Fibroblast of mammary gland (primary cell): ENCODE data around the gene LRRC8D.

Source experiments
- DNase-seq: peaks from one replicate; pipeline ENCODE4 v3.0.0-alpha.2; 2010; ENCODE audit warnings: low read depth
- H3K4me3 ChIP-seq: 2 replicates; pipeline ENCODE4 v1.5.1; 2011; ENCODE audit warnings: low read depth, mild to moderate bottlenecking, low read length, moderate library complexity; ENCODE audit not compliant: control insufficient read depth
- TF ChIP-seq, protein P1 (sequence below): conservative IDR thresholded peaks from 2 replicates; pipeline ENCODE4 v1.5.1; 2011; ENCODE audit warnings: low read depth, low read length, inconsistent platforms; ENCODE audit not compliant: control insufficient read depth, insufficient read depth

LRRC8D gene

DNA sequence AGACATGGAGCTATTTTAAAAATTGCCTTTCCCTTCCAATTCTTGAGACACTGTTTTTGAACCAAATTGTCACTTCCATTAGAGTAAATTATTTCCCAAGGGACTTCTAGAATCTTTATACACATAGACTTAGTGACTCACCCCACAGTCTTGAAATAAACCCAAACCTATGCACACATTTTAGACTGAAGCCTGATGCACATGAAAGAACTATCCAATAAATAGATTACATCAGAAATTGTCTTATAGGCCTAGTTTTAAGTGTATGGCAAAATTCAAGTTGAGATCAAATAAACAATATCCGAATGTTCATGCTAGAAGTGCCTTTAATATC lies 141.9 kb downstream of the LRRC8D start:
- DNase-seq = peak; percentile 26
- TF ChIP-seq, protein P1, sequence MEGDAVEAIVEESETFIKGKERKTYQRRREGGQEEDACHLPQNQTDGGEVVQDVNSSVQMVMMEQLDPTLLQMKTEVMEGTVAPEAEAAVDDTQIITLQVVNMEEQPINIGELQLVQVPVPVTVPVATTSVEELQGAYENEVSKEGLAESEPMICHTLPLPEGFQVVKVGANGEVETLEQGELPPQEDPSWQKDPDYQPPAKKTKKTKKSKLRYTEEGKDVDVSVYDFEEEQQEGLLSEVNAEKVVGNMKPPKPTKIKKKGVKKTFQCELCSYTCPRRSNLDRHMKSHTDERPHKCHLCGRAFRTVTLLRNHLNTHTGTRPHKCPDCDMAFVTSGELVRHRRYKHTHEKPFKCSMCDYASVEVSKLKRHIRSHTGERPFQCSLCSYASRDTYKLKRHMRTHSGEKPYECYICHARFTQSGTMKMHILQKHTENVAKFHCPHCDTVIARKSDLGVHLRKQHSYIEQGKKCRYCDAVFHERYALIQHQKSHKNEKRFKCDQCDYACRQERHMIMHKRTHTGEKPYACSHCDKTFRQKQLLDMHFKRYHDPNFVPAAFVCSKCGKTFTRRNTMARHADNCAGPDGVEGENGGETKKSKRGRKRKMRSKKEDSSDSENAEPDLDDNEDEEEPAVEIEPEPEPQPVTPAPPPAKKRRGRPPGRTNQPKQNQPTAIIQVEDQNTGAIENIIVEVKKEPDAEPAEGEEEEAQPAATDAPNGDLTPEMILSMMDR = no peak
- H3K4me3 ChIP-seq = no peak overlapping the region

DNA sequence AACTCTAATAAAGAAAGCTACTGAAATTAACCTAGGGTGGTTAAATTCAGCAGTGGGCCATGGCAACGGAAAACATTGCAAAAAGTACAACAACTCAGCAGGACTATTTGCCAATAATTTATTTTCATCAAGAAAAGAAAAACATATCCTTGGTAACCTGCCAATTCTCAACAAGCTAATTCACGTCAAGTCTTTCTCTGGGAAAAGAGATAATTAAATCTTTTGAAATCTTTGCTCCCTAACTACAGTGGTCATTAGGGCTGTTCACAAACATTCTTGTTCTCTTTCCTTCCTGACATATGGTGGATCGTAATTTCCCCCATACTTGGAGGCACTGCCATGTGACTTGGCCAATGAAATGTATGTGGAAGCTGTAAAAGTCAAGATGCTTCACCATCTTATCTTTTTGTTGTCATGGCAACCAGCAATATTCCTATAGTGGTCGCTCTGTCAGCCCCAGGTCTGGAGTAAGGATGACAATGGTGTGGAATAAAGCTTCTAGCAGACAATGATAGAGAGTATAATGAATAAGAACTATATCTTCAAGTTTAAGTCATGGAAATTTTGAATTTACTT lies 144.4 kb downstream of the LRRC8D start:
- H3K4me3 ChIP-seq = no peak overlapping the region
- no peak for DNase-seq
- TF ChIP-seq, protein P1 = no peak

DNA sequence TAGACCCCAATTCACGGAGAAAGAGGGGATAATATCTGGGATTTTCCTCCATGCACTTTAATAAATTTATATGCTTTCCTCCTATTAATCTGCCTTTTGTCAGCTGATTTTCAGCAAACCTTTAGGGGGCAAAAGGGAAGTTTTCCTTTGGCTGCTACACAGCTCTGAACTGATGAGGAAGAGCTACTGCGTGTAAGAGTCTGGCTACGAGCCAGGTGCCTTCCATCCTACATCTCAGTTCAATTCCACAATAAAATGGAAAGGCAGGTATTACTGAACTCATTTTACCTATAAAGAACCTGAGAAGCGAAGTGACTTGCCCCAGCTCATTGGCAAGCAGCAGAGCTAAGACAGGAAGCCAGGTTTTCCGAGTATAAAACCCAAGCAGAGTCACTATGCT lies 145.8 kb downstream of the LRRC8D start:
- DNase-seq = no peak
- no peak overlapping the region for H3K4me3 ChIP-seq
- TF ChIP-seq, protein P1 = no peak

DNA sequence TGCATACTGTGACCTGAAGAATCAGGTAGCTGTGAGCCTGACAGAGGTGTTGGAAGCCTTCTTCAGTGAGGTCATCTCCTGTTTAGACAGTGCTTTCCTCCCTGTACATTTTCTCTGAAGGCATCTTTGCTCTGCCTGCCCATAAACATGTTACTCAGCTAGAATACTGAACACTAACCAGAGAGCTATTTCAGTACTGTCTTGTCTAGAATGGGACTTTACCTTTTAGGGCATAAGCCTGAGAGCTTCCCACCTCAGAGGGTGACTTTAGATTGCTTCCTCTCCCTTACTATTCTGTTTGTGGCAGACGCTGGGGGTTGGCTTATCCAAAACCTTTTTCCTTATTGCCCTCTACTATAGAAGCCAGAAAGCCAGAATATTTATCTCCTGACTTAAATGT lies 150.8 kb downstream of the LRRC8D start:
- DNase-seq = no peak
- no peak overlapping the region for H3K4me3 ChIP-seq
- TF ChIP-seq, protein P1 = no peak

DNA sequence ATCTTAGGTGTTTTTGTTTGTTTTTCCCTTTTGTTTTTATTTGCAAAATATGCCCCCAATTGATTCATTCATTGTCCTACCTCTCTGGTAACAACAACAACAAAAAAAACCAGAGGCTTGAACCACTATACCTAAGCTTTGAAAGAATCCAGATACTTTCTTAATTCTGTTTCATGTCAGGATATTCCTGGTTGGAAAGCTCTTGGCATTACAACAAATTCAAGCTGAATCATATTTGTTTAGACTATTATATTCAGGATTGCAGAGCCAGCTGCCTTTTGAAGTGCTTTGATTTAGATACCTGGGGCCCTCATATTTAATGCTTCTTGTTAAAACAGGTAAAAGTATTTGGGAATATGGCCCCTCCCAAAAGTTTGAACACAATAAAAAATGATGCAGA lies 151.2 kb downstream of the LRRC8D start:
- TF ChIP-seq, protein P1 = no peak
- DNase-seq = no peak
- H3K4me3 ChIP-seq = no peak overlapping the region

DNA sequence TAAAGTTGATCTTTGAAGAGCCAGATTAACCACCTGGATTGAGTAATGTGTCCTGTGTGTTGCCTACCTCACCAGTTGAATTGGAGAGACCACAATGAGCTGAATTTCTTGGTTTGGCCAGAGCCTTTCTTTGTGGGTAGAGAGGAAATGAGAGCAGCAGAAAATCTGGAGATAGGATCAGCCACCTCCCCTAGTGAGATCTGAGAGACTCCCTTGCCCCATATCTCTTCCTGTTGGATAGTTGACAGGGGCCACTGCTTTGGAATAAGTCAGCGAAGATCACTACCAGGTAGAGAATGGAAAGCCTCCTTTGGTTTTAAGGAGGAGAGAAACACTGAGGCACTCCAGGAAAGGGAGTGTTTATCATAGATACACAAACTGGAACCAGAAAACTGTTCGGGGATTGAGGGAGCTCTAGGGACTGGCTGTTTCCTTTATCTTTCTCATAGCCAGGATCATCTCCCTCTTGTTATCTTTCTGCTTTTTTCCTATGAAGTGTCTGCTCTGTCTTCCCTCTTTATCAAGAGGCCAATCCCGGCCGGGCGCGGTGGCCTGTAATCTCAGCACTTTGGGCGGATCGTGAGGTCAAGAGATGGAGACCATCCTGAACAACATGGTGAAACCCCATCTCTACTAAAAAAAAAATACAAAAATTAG lies 152.8 kb downstream of the LRRC8D start:
- no peak overlapping the region for H3K4me3 ChIP-seq
- TF ChIP-seq, protein P1 = no peak
- DNase-seq = no peak
